ENCODE data around the gene BCL2L11. TPM values are rescaled to one million over a fixed set of nuclear protein-coding genes. Genes with fewer than 3 reads are reported as not detected.
A peak's percentile ranks its signal among the peaks of the same experiment; 100 is the strongest.

The BCL2L11 gene
- total RNA-seq, 1 donor from 2014 or later = 17.8 TPM

GRCh38 chr2:111191877-111192276 lies 71.2 kb downstream of the BCL2L11 start:
- no peak for DNase-seq

- DNase-seq = no peak
These were observed 72.2 kb downstream of the BCL2L11 start for GRCh38 chr2:111192776-111193368.

- no peak for DNase-seq
These were observed 74.3 kb downstream of the BCL2L11 start for GRCh38 chr2:111194835-111195621.

GRCh38 chr2:111196435-111196834 lies 75.7 kb downstream of the BCL2L11 start:
- DNase-seq = no peak

GRCh38 chr2:111198701-111199100 lies 78.0 kb downstream of the BCL2L11 start:
- no peak for DNase-seq

GRCh38 chr2:111199840-111200239 lies 79.1 kb downstream of the BCL2L11 start:
- DNase-seq = no peak

GRCh38 chr2:111200333-111200881 lies 79.7 kb downstream of the BCL2L11 start:
- no peak for DNase-seq

GRCh38 chr2:111201214-111201613 lies 80.5 kb downstream of the BCL2L11 start:
- no peak for DNase-seq

- no peak for DNase-seq
These were observed 81.7 kb downstream of the BCL2L11 start for GRCh38 chr2:111202266-111203040.

- DNase-seq = no peak
These were observed 84.0 kb downstream of the BCL2L11 start for GRCh38 chr2:111204706-111205105.

GRCh38 chr2:111205774-111206173 lies 85.1 kb downstream of the BCL2L11 start:
- DNase-seq = no peak

- DNase-seq = no peak
These were observed 87.1 kb downstream of the BCL2L11 start for GRCh38 chr2:111207851-111208250.

GRCh38 chr2:111208639-111209038 lies 87.9 kb downstream of the BCL2L11 start:
- no peak for DNase-seq

GRCh38 chr2:111209045-111209514 lies 88.4 kb downstream of the BCL2L11 start:
- DNase-seq = no peak

GRCh38 chr2:111210036-111210435 lies 89.3 kb downstream of the BCL2L11 start:
- DNase-seq = no peak

- no peak for DNase-seq
These were observed 93.2 kb downstream of the BCL2L11 start for GRCh38 chr2:111213877-111214276.

- DNase-seq = peak; percentile 42
These were observed 96.3 kb downstream of the BCL2L11 start for GRCh38 chr2:111216811-111217652.

All from tongue (tissue), 2 donors.